HEK293T (cell line): ENCODE results near the gene FMOD.

ENCODE experiments used
- CTCF ChIA-PET: fragments of 350-600 bp; formaldehyde crosslinking; extraction: SDS; loops from one replicate; lab custom pipeline; 2021; ENCODE audit warnings: antibody characterized with exemption, inconsistent platforms; lab: Yijun Ruan, JAX
- POLR2A ChIA-PET: fragments of 350-600 bp; formaldehyde crosslinking; extraction: SDS; loops from one replicate; lab custom pipeline; 2020; ENCODE audit warnings: antibody characterized with exemption, inconsistent platforms; lab: Yijun Ruan, JAX
- DNase-seq: peaks from one replicate; pipeline ENCODE4 v3.0.0; 2012; ENCODE audit warnings: mixed read lengths; ENCODE audit errors: extremely low spot score
- ARNT ChIP-seq: fragments of 450-650 bp; IDR thresholded peaks from 2 replicates; pipeline ENCODE4 v1.6.1; 2017; ENCODE audit warnings: mild to moderate bottlenecking
- BHLHE40 ChIP-seq: fragments of 450-650 bp; IDR thresholded peaks from 2 replicates; pipeline ENCODE4 v1.6.1; 2016; ENCODE audit warnings: mild to moderate bottlenecking, moderate library complexity, borderline replicate concordance
- CTBP1 ChIP-seq: fragments of 450-650 bp; IDR thresholded peaks from 2 replicates; pipeline ENCODE4 v1.6.1; 2016; ENCODE audit warnings: borderline replicate concordance
- ELF4 ChIP-seq: fragments of 450-650 bp; IDR thresholded peaks from 2 replicates; pipeline ENCODE4 v1.6.1; 2017; ENCODE audit warnings: antibody characterized with exemption
- FOXA1 ChIP-seq: fragments of 450-650 bp; IDR thresholded peaks from 2 replicates; pipeline ENCODE4 v1.6.1; 2016; ENCODE audit warnings: mild to moderate bottlenecking
- FOXK2 ChIP-seq: fragments of 450-650 bp; IDR thresholded peaks from 2 replicates; pipeline ENCODE4 v1.6.1; 2016; ENCODE audit warnings: mild to moderate bottlenecking
- FOXM1 ChIP-seq: fragments of 450-650 bp; IDR thresholded peaks from 2 replicates; pipeline ENCODE4 v1.6.1; 2017; ENCODE audit warnings: mild to moderate bottlenecking, borderline replicate concordance
- HDGF ChIP-seq: fragments of 450-650 bp; IDR thresholded peaks from 2 replicates; pipeline ENCODE4 v1.6.1; 2017; ENCODE audit warnings: antibody characterized with exemption, borderline replicate concordance
- L3MBTL2 ChIP-seq: fragments of 450-650 bp; conservative IDR thresholded peaks from 2 replicates; pipeline ENCODE4 v1.6.1; 2016; ENCODE audit warnings: mild to moderate bottlenecking
- LEF1 ChIP-seq: fragments of 450-650 bp; IDR thresholded peaks from 2 replicates; pipeline ENCODE4 v1.6.1; 2017; ENCODE audit warnings: mild to moderate bottlenecking, borderline replicate concordance
- NFRKB ChIP-seq: fragments of 450-650 bp; IDR thresholded peaks from 2 replicates; pipeline ENCODE4 v1.6.1; 2016; ENCODE audit warnings: mild to moderate bottlenecking, moderate library complexity
- PKNOX1 ChIP-seq: fragments of 450-650 bp; IDR thresholded peaks from 2 replicates; pipeline ENCODE4 v1.6.1; 2016
- SP1 ChIP-seq: fragments of 450-650 bp; IDR thresholded peaks from 2 replicates; pipeline ENCODE4 v1.6.1; 2017
- SUZ12 ChIP-seq: fragments of 450-650 bp; IDR thresholded peaks from 2 replicates; pipeline ENCODE4 v1.6.1; 2016; ENCODE audit warnings: mild to moderate bottlenecking
- TARDBP ChIP-seq: fragments of 450-650 bp; IDR thresholded peaks from 2 replicates; pipeline ENCODE4 v1.6.1; 2016
- ZNF384 ChIP-seq: fragments of 450-650 bp; IDR thresholded peaks from 2 replicates; pipeline ENCODE4 v1.6.1; 2016

Gene FMOD

GRCh38 chr1:203322500-203323179 lies 28.3 kb downstream of the FMOD start:
- TF ChIP-seq PKNOX1 (no peak), FOXM1 (no peak), ZNF384 (no peak), FOXK2 (no peak), NFRKB (no peak), CTBP1 (no peak), FOXA1 (no peak), ELF4 (no peak), ARNT (no peak), L3MBTL2 (no peak), LEF1 (no peak), TARDBP (no peak), SP1 (no peak), SUZ12 (no peak), HDGF (no peak), BHLHE40 (no peak)
- ChIA-PET CTCF (interaction anchor here (1.4 kb wide), 1 partner anchor 55 kb away, joined by 4 read pairs; no protein-coding TSS in a partner anchor), POLR2A (interaction anchor here (6.3 kb wide), 1 partner anchor 14 kb away, joined by 71 read pairs; the partner anchor contains the start of gene BTG2)
- no peak for DNase-seq

- no peak for DNase-seq
- ChIA-PET CTCF (interaction anchor here (0.5 to 0.8 kb wide), 3 partner anchors 16 to 54 kb away, joined by 3 to 4 read pairs (median 3); partner anchors contain the start of gene BTG2), POLR2A (interaction anchor here (1.9 kb wide), 1 partner anchor 14 kb away, joined by 10 read pairs; no protein-coding TSS in a partner anchor)
- no peak for TF ChIP-seq ZNF384
- TF ChIP-seq NFRKB = no peak
- no peak for TF ChIP-seq FOXM1
- no peak for TF ChIP-seq FOXK2
- no peak for TF ChIP-seq SUZ12
- no peak for TF ChIP-seq L3MBTL2
- TF ChIP-seq HDGF = no peak
Observed at GRCh38 chr1:203321273-203322052, 29.5 kb downstream of the FMOD start.

- no peak for DNase-seq
- CTCF ChIA-PET = interaction anchor here (0.5 to 1.1 kb wide), 6 partner anchors 13 to 53 kb away, joined by 3 to 5 read pairs (median 3); partner anchors contain the start of gene BTG2
- TF ChIP-seq BHLHE40 = no peak
- TF ChIP-seq L3MBTL2 = no peak
- no peak for TF ChIP-seq ZNF384
- no peak for TF ChIP-seq CTBP1
- no peak for TF ChIP-seq ARNT
- no peak for TF ChIP-seq LEF1
- TF ChIP-seq ELF4 = no peak
- no peak for TF ChIP-seq PKNOX1
- TF ChIP-seq HDGF = no peak
- no peak for TF ChIP-seq SP1
- TF ChIP-seq SUZ12 = no peak
- TF ChIP-seq TARDBP = no peak
- POLR2A ChIA-PET = interaction anchor here (1.9 kb wide), 1 partner anchor 14 kb away, joined by 10 read pairs; no protein-coding TSS in a partner anchor
Observed at GRCh38 chr1:203320591-203321272, 30.2 kb downstream of the FMOD start.

- TF ChIP-seq ELF4 = no peak
- TF ChIP-seq LEF1 = no peak
- TF ChIP-seq SP1 = no peak
- ChIA-PET CTCF (interaction anchor here (0.6 to 0.7 kb wide), 2 partner anchors 21 to 45 kb away, joined by 3 read pairs; no protein-coding TSS in a partner anchor), POLR2A (interaction anchor here (1.8 to 2.7 kb wide), 2 partner anchors 9 to 12 kb away, joined by 4 to 28 read pairs; partner anchors contain the start of gene BTG2)
- DNase-seq = no peak
Observed at GRCh38 chr1:203318229-203318517, 32.7 kb downstream of the FMOD start.

- ChIA-PET CTCF (interaction anchor here (0.6 to 3.7 kb wide), 4 partner anchors 11 to 45 kb away, joined by 3 to 17 read pairs (median 3); no protein-coding TSS in a partner anchor), POLR2A (interaction anchor here (1.8 to 2.7 kb wide), 2 partner anchors 8 to 11 kb away, joined by 4 to 28 read pairs; partner anchors contain the start of gene BTG2)
- no peak for TF ChIP-seq SUZ12
- TF ChIP-seq BHLHE40 = no peak
- no peak for TF ChIP-seq TARDBP
- no peak for TF ChIP-seq FOXM1
- TF ChIP-seq HDGF = no peak
- no peak for DNase-seq
Observed at GRCh38 chr1:203317429-203318228, 33.3 kb downstream of the FMOD start.
